Type B pancreatic cell (in vitro differentiated cells): ENCODE data around the gene PAPPA2. TPM values are rescaled to one million over a fixed set of nuclear protein-coding genes. Genes with fewer than 3 reads are reported as not detected.
A peak's percentile ranks its signal among the peaks of the same experiment; 100 is the strongest.

Source experiments
- DNase-seq: peaks from one replicate; pipeline ENCODE4 v3.0.0; 2021; ENCODE audit warnings: mixed read lengths; ENCODE audit not compliant: unreplicated experiment; ENCODE audit errors: extremely low spot score
- H3K27ac Mint-ChIP-seq: 2 replicates; pipeline ENCODE4 v1.8.0; 2021; ENCODE audit warnings: mild to moderate bottlenecking, mixed read lengths
- H3K27me3 Mint-ChIP-seq: 2 replicates; pipeline ENCODE4 v1.8.0; 2021; ENCODE audit warnings: mixed read lengths
- H3K36me3 Mint-ChIP-seq: 2 replicates; pipeline ENCODE4 v1.8.0; 2021; ENCODE audit warnings: mixed read lengths
- H3K4me1 Mint-ChIP-seq: one replicate; pipeline ENCODE4 v1.8.0; 2021; ENCODE audit warnings: mixed read lengths; ENCODE audit not compliant: unreplicated experiment
- H3K4me3 Mint-ChIP-seq: 2 replicates; pipeline ENCODE4 v1.8.0; 2021; ENCODE audit warnings: mild to moderate bottlenecking, mixed read lengths
- H3K9me3 Mint-ChIP-seq: 2 replicates; pipeline ENCODE4 v1.8.0; 2021; ENCODE audit warnings: mixed read lengths
- CTCF ChIP-seq: fragments of 200-600 bp; sonication (generic); conservative IDR thresholded peaks from 2 replicates; pipeline ENCODE4 v1.5.0; 2021; ENCODE audit warnings: antibody characterized with exemption, mild to moderate bottlenecking
- total RNA-seq: library from RNA; stranded (reverse); gene quantifications from 2 replicates; pipeline ENCODE4 v1.2.1, GENCODE V29; 2021; ENCODE audit warnings: low replicate concordance

PAPPA2 gene
- total RNA-seq, 1 donor from 2014 or later, result 0.87 TPM

GRCh38 chr1:176460544-176461336, 2.2 kb upstream of the PAPPA2 start:
- Mint-ChIP-seq H3K9me3 (no peaks in the 10 kb centered on the region), H3K27ac (no peak overlapping the region), H3K36me3 (no peaks in the 10 kb centered on the region), H3K4me3 (no peak overlapping the region), H3K4me1 (no peaks in the 10 kb centered on the region), H3K27me3 (no peaks in the 10 kb centered on the region)
- no peak for TF ChIP-seq CTCF
- no peak for DNase-seq

DNA sequence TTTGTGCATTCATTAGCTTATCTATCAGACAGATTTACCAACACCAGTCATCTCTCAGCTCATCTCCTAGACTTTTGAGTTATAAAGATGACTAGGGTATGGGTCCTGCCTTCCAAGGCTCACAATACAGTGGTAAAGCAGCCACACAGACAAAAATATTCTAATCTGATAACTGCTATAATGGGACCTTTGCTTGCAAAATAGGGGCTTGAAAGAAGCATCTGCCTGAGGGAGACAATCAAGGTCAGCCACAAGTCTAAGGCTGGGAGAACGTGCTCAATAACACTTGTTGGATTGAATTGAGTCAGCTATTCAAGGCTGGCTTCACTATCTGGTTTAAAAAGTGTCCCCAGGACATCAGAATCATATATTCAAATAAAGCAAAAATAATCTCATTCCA, 1.4 kb upstream of the PAPPA2 start:
- Mint-ChIP-seq H3K36me3 (no peaks in the 10 kb centered on the region), H3K9me3 (no peaks in the 10 kb centered on the region)
- TF ChIP-seq CTCF, result no peak

GRCh38 chr1:176466514-176466913, 3.5 kb downstream of the PAPPA2 start:
- H3K36me3 Mint-ChIP-seq, result no peaks in the 10 kb centered on the region
- no peak overlapping the region for H3K27ac Mint-ChIP-seq
- peak; percentile 63 for TF ChIP-seq CTCF
- H3K4me1 Mint-ChIP-seq, result no peaks in the 10 kb centered on the region
- H3K27me3 Mint-ChIP-seq, result no peaks in the 10 kb centered on the region
- DNase-seq, result no peak
- no peak overlapping the region for H3K4me3 Mint-ChIP-seq
- H3K9me3 Mint-ChIP-seq, result peaks cover 2% of the 10 kb centered on the region

More for the DNA sequence above, 1.4 kb upstream of the PAPPA2 start:
- H3K4me1 Mint-ChIP-seq, result no peaks in the 10 kb centered on the region
- no peak for DNase-seq
- no peaks in the 10 kb centered on the region for H3K27me3 Mint-ChIP-seq
- no peak overlapping the region for H3K4me3 Mint-ChIP-seq
- H3K27ac Mint-ChIP-seq, result no peak overlapping the region

GRCh38 chr1:176469450-176470010, 6.6 kb downstream of the PAPPA2 start:
- Mint-ChIP-seq H3K4me3 (no peak overlapping the region), H3K4me1 (peaks cover 3% of the 10 kb centered on the region), H3K9me3 (peaks cover 5% of the 10 kb centered on the region), H3K27ac (no peak overlapping the region), H3K27me3 (no peaks in the 10 kb centered on the region), H3K36me3 (no peaks in the 10 kb centered on the region)
- no peak for DNase-seq
- no peak for TF ChIP-seq CTCF

DNA sequence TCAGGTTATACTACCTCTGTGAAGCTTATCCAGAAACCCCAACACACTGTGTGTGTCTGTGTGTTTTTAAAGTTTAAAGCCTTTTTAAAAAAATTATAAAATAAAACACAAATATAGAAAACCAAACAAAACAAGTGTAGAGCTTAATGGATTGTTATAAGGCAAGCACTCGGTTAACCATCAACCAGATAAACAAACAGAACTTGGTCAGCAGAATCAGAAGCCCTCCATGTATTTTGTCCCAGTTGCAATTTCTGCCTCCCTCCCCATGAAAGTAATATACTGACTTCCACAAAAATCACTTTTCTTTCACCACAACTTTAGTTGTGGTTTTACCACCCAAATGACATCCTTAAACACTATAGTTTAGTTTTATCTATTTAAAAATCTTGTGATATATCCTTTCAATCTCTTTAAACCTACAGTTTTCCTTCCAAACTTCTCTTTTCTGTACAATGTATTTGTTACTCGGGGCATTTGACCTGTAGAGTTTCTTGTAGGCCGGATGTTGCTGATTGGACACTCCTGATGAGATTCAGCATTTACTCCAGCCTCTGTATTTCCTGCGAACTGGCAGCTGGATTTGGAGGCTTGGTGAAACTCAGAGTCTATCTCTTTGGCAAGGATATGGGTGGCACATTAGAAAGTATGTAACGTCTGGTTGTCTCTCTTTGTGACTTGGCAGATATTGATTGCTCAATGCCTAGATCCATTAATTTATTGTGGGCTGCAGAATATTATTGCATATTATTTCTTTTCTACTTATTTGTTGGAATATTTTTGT, 8.6 kb downstream of the PAPPA2 start:
- Mint-ChIP-seq H3K27ac (no peak overlapping the region), H3K27me3 (no peaks in the 10 kb centered on the region), H3K4me3 (no peak overlapping the region), H3K36me3 (no peaks in the 10 kb centered on the region), H3K9me3 (peaks cover 5% of the 10 kb centered on the region), H3K4me1 (peaks cover 3% of the 10 kb centered on the region)
- DNase-seq, result no peak
- TF ChIP-seq CTCF, result no peak
